MM.1S (cell line): ENCODE results near the gene SSX2IP.

Experiments used
- CTCF ChIP-seq: fragments of 300-600 bp; sonication (generic); IDR thresholded peaks from 2 replicates; pipeline ENCODE4 v1.5.1; 2016; ENCODE audit warnings: antibody characterized with exemption, low read length, mixed read lengths
- EZH2phosphoT487 ChIP-seq: fragments of 300-600 bp; sonication (generic); IDR thresholded peaks from 2 replicates; pipeline ENCODE4 v1.6.1; 2018; ENCODE audit warnings: antibody characterized with exemption, low read length

GRCh38 chr1:84605157-84605556 lies 85.1 kb downstream of the SSX2IP start:
- TF ChIP-seq CTCF (no peak), EZH2phosphoT487 (no peak)
